GM18526 (cell line): ENCODE results near the gene LZTR1.

Experiments used
- POLR2A ChIP-seq: IDR thresholded peaks from 3 replicates; pipeline ENCODE4 v1.6.1; 2011; ENCODE audit not compliant: insufficient read length; ENCODE audit errors: extremely low read depth

The LZTR1 gene

GRCh38 chr22:20963201-20964052, 18.7 kb upstream of the LZTR1 start:
- no peak for TF ChIP-seq POLR2A

GRCh38 chr22:20964090-20964798, 17.9 kb upstream of the LZTR1 start:
- TF ChIP-seq POLR2A: no peak

GRCh38 chr22:20964799-20965103, 17.3 kb upstream of the LZTR1 start:
- TF ChIP-seq POLR2A: no peak

- TF ChIP-seq POLR2A: no peak
Observed at GRCh38 chr22:20965104-20965887, 16.8 kb upstream of the LZTR1 start.

- TF ChIP-seq POLR2A: no peak
Observed at GRCh38 chr22:20965888-20966855, 15.9 kb upstream of the LZTR1 start.

- no peak for TF ChIP-seq POLR2A
Observed at GRCh38 chr22:20966883-20967696, 15.0 kb upstream of the LZTR1 start, which contains the start of gene AIFM3. Gene AIFM3, plus strand, starts transcription at chr22:20967255. Its CDS starts 690 bp downstream, at chr22:20967945.

- no peak for TF ChIP-seq POLR2A
Observed at GRCh38 chr22:20967697-20968211, 14.3 kb upstream of the LZTR1 start.

- no peak for TF ChIP-seq POLR2A
Observed at GRCh38 chr22:20968281-20968977, 13.7 kb upstream of the LZTR1 start.

- TF ChIP-seq POLR2A: no peak
Observed at GRCh38 chr22:20970939-20971657, 11.0 kb upstream of the LZTR1 start.

GRCh38 chr22:20972933-20973577, 9.0 kb upstream of the LZTR1 start:
- TF ChIP-seq POLR2A: no peak

- no peak for TF ChIP-seq POLR2A
Observed at GRCh38 chr22:20973634-20974286, 8.3 kb upstream of the LZTR1 start.
